Caco-2 (cell line): ENCODE results near the gene DHFR2. TPM values are rescaled to one million over a fixed set of nuclear protein-coding genes. Genes with fewer than 3 reads are reported as not detected.

ENCODE experiments used
- BruUV-seq: library from RNA; stranded (reverse); fragments of 400-500 nt; replicated peaks from 2 replicates; lab custom pipeline; 2021; lab: Mats Ljungman, UMichigan
- CTCF ChIA-PET: fragments of 300-600 bp; sonication (Branson Sonifier 250); formaldehyde crosslinking; loops from one replicate; lab custom pipeline; 2022; ENCODE audit warnings: antibody characterized with exemption; lab: Charles Lee
- POLR2A ChIA-PET: fragments of 300-600 bp; sonication (Branson Sonifier 250); formaldehyde crosslinking; loops from one replicate; lab custom pipeline; 2022; ENCODE audit warnings: antibody characterized with exemption; lab: Charles Lee
- DNase-seq, 2 experiments: peaks; one replicate each; pipeline versions ENCODE4 v3.0.0 to v3.0.0-alpha.2; 2020 to 2022
- H3K27me3 ChIP-seq: replicated peaks from 2 replicates; pipeline ENCODE4 v1.6.0; 2011; ENCODE audit warnings: low read length; ENCODE audit not compliant: control insufficient read depth, insufficient read depth
- H3K36me3 ChIP-seq: 2 replicates; pipeline ENCODE4 v1.5.1; 2011; ENCODE audit warnings: low read length; ENCODE audit not compliant: control insufficient read depth, insufficient read depth
- H3K4me1 ChIP-seq: fragments of 250-450 bp; sonication (Bioruptor Pico); 2 replicates; pipeline ENCODE4 v1.5.1; 2020; ENCODE audit warnings: mild to moderate bottlenecking
- H3K4me3 ChIP-seq: 2 replicates; pipeline ENCODE4 v1.5.1; 2011; ENCODE audit warnings: low read depth, mild to moderate bottlenecking, control low read depth, low read length
- H3K9me3 ChIP-seq: fragments of 250-450 bp; sonication (Bioruptor Pico); 2 replicates; pipeline ENCODE4 v1.5.1; 2020; ENCODE audit warnings: mild to moderate bottlenecking, moderate library complexity
- H3K27ac Mint-ChIP-seq: one replicate; pipeline ENCODE4 v1.8.0; 2022; ENCODE audit warnings: mixed read lengths; ENCODE audit not compliant: unreplicated experiment
- H3K27me3 Mint-ChIP-seq: one replicate; pipeline ENCODE4 v1.8.0; 2022; ENCODE audit warnings: mixed read lengths; ENCODE audit not compliant: insufficient read depth, unreplicated experiment
- H3K36me3 Mint-ChIP-seq: one replicate; pipeline ENCODE4 v1.8.0; 2022; ENCODE audit warnings: mild to moderate bottlenecking, mixed read lengths; ENCODE audit not compliant: insufficient read depth, unreplicated experiment
- H3K4me1 Mint-ChIP-seq: one replicate; pipeline ENCODE4 v1.8.0; 2022; ENCODE audit warnings: low read depth, mixed read lengths; ENCODE audit not compliant: unreplicated experiment
- H3K4me3 Mint-ChIP-seq: one replicate; pipeline ENCODE4 v1.8.0; 2022; ENCODE audit warnings: mild to moderate bottlenecking, moderate library complexity, mixed read lengths; ENCODE audit not compliant: unreplicated experiment
- H3K9me3 Mint-ChIP-seq: one replicate; pipeline ENCODE4 v1.8.0; 2022; ENCODE audit warnings: mixed read lengths; ENCODE audit not compliant: unreplicated experiment
- intact Hi-C: fragments of 100-400 bp; cut with micrococcal nuclease; formaldehyde crosslinking; loops from one replicate; pipeline ENCODE4 v1.10.0; 2022; ENCODE audit not compliant: unreplicated experiment
- total RNA-seq: library from RNA; stranded (reverse); gene quantifications from 2 replicates; pipeline ENCODE4 v1.2.3, GENCODE V29; 2022
- TF ChIP-seq, protein P1 (sequence below), 2 experiments: fragments of 200-600 bp in 1 of 2; IDR thresholded peaks; 1 replicate in 1 of 2; 2 replicates in 1 of 2; pipeline versions ENCODE4 v1.5.1 to v1.8.0; 2011 to 2022; ENCODE audit warnings: antibody characterized with exemption in 1 of 2, control low read depth in 1 of 2, inconsistent platforms in 1 of 2, low read depth in 1 of 2, low read length in 1 of 2, mild to moderate bottlenecking in 1 of 2, moderate library complexity in 1 of 2; ENCODE audit not compliant: insufficient read depth in 1 of 2, severe bottlenecking in 1 of 2, unreplicated experiment in 1 of 2

DHFR2 gene
- total RNA-seq, 1 experiment from 2014 or later: 3.3 TPM

DNA sequence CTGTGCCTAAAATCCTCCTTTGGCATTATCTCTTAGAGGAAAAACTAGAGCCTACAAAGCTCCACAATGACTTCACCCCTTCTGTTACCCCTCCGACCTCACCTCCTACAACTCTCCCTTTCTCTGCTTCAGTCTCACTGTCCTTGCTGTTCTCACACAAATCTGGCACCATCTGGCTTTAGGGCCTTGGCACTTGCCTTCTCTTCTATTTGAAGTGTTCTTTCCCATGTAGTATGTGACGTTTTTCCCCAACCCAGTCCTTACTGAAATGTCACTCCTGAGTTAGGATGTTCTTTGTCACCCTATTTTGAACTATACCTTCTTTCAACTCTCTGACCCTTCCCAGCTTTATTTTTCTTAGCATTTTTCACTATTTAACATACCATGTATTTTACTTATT, 43.1 kb downstream of the DHFR2 start:
- DNase-seq: no peak
- H3K36me3 Mint-ChIP-seq: no peaks in the 10 kb centered on the region
- H3K4me1 Mint-ChIP-seq: no peaks in the 10 kb centered on the region
- intact Hi-C loops: no loop called here
- no peak overlapping the region for H3K4me3 ChIP-seq
- H3K9me3 Mint-ChIP-seq: no peaks in the 10 kb centered on the region
- no peaks in the 10 kb centered on the region for H3K4me1 ChIP-seq
- ChIA-PET CTCF (no interaction called here), POLR2A (no interaction called here)
- no peaks in the 10 kb centered on the region for H3K27me3 ChIP-seq
- no TSS peak for BruUV-seq
- no peak overlapping the region for H3K27ac Mint-ChIP-seq
- no peaks in the 10 kb centered on the region for H3K27me3 Mint-ChIP-seq
- H3K9me3 ChIP-seq: no peaks in the 10 kb centered on the region
- TF ChIP-seq, protein P1, sequence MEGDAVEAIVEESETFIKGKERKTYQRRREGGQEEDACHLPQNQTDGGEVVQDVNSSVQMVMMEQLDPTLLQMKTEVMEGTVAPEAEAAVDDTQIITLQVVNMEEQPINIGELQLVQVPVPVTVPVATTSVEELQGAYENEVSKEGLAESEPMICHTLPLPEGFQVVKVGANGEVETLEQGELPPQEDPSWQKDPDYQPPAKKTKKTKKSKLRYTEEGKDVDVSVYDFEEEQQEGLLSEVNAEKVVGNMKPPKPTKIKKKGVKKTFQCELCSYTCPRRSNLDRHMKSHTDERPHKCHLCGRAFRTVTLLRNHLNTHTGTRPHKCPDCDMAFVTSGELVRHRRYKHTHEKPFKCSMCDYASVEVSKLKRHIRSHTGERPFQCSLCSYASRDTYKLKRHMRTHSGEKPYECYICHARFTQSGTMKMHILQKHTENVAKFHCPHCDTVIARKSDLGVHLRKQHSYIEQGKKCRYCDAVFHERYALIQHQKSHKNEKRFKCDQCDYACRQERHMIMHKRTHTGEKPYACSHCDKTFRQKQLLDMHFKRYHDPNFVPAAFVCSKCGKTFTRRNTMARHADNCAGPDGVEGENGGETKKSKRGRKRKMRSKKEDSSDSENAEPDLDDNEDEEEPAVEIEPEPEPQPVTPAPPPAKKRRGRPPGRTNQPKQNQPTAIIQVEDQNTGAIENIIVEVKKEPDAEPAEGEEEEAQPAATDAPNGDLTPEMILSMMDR (IDR thresholded peaks at IDR 0.05; ENCODE audit: insufficient read depth in 1 of 2, low read depth in 1 of 2, low read length in 1 of 2, severe bottlenecking in 1 of 2, unreplicated experiment in 1 of 2): no peak
- H3K36me3 ChIP-seq: no peaks in the 10 kb centered on the region
- no peak overlapping the region for H3K4me3 Mint-ChIP-seq

DNA sequence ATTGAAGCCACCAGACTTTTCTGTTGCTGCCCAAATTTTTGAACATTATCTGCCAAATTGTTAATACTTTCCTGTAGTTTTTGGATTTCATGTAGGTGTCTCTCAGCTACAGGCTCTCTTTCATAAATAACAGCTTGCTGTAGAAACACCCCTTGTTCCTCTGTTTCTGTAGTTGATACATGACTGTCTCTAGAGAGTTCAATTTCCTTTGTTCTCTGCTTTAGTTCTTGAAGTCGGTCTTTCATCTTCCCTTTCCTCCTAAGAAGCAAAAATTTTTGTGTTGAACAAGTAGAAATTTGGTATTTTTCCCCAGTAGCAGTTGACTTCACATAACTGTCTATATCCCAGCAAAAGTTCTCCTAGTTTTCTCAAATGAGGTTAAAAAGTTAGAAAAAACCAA, 47.7 kb downstream of the DHFR2 start:
- no peaks in the 10 kb centered on the region for H3K9me3 ChIP-seq
- ChIA-PET POLR2A (no interaction called here), CTCF (no interaction called here)
- TF ChIP-seq, protein P1 (IDR thresholded peaks at IDR 0.05; ENCODE audit: insufficient read depth in 1 of 2, low read depth in 1 of 2, low read length in 1 of 2, severe bottlenecking in 1 of 2, unreplicated experiment in 1 of 2): no peak
- Mint-ChIP-seq H3K27ac (no peak overlapping the region), H3K9me3 (no peaks in the 10 kb centered on the region), H3K36me3 (no peaks in the 10 kb centered on the region), H3K27me3 (no peaks in the 10 kb centered on the region), H3K4me3 (no peak overlapping the region), H3K4me1 (peaks cover 13% of the 10 kb centered on the region)
- no peak for DNase-seq
- no TSS peak for BruUV-seq
- no peak overlapping the region for H3K4me3 ChIP-seq
- H3K36me3 ChIP-seq: no peaks in the 10 kb centered on the region
- no peaks in the 10 kb centered on the region for H3K4me1 ChIP-seq
- H3K27me3 ChIP-seq: no peaks in the 10 kb centered on the region
- intact Hi-C loops: no loop called here

DNA sequence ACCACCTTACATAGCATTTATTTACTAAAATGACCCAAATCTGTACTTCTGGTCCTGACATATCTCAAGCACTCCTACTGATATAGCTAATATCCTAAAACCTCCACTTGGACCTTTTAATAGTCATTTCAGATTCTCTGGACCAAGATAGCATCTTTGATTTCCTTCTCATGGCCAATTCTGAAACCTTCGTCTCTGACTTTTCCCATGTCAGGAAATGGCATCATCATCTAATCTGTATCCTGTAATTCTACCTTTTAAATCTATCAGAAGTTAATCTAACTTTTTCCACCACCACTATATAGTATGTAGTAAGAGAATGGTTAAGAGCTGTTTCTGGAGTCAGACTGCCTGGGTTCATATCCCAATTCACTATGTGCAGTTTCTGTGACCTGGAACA, 50.5 kb downstream of the DHFR2 start:
- intact Hi-C loops: no loop called here
- Histone ChIP-seq H3K4me1 (no peaks in the 10 kb centered on the region), H3K4me3 (no peak overlapping the region), H3K36me3 (no peaks in the 10 kb centered on the region), H3K27me3 (no peaks in the 10 kb centered on the region), H3K9me3 (no peaks in the 10 kb centered on the region)
- Mint-ChIP-seq H3K9me3 (no peaks in the 10 kb centered on the region), H3K4me3 (no peak overlapping the region), H3K27ac (no peak overlapping the region), H3K27me3 (no peaks in the 10 kb centered on the region), H3K4me1 (peaks cover 13% of the 10 kb centered on the region), H3K36me3 (no peaks in the 10 kb centered on the region)
- POLR2A ChIA-PET: no interaction called here
- no peak for DNase-seq
- CTCF ChIA-PET: no interaction called here
- BruUV-seq: no TSS peak
- TF ChIP-seq, protein P1 (IDR thresholded peaks at IDR 0.05; ENCODE audit: insufficient read depth in 1 of 2, low read depth in 1 of 2, low read length in 1 of 2, severe bottlenecking in 1 of 2, unreplicated experiment in 1 of 2): no peak
